SK-N-SH treated with all-trans-retinoic acid at 6 μM for 48 hours (cell line): Measurements from ENCODE around the gene DUSP2.

Source experiments
- ATAC-seq: fragments of 200-7000 bp; cut with Tn5 transposase; 3 replicates; pipeline ENCODE4 v1.9.1; 2020; ENCODE audit warnings: mild to moderate bottlenecking, moderate library complexity
- ARNTL ChIP-seq: fragments of 450-650 bp; formaldehyde crosslinking; IDR thresholded peaks from 2 replicates; pipeline ENCODE4 v1.5.0; 2020; ENCODE audit warnings: low read depth, mild to moderate bottlenecking, moderate library complexity, borderline replicate concordance
- BACH2 ChIP-seq: fragments of 250-450 bp; sonication (Bioruptor Pico); IDR thresholded peaks from 2 replicates; pipeline ENCODE4 v1.9.0; 2021; ENCODE audit warnings: mild to moderate bottlenecking, borderline replicate concordance
- CREB5 ChIP-seq: fragments of 250-450 bp; sonication (Bioruptor Pico); IDR thresholded peaks from 2 replicates; pipeline ENCODE4 v1.5.1; 2020; ENCODE audit warnings: low read depth, mild to moderate bottlenecking, moderate library complexity
- CSRNP3 ChIP-seq: fragments of 250-450 bp; sonication (Bioruptor Pico); IDR thresholded peaks from 2 replicates; pipeline ENCODE4 v1.5.1; 2021; ENCODE audit warnings: mild to moderate bottlenecking, moderate library complexity
- ESRRG ChIP-seq: fragments of 250-450 bp; sonication (Bioruptor Pico); IDR thresholded peaks from 2 replicates; pipeline ENCODE4 v1.6.1; 2021; ENCODE audit warnings: mild to moderate bottlenecking
- GLIS3 ChIP-seq: fragments of 250-450 bp; sonication (Bioruptor Pico); IDR thresholded peaks from 2 replicates; pipeline ENCODE4 v1.5.0; 2020; ENCODE audit warnings: mild to moderate bottlenecking, moderate library complexity
- ISL1 ChIP-seq: fragments of 250-450 bp; sonication (Bioruptor Pico); IDR thresholded peaks from 2 replicates; pipeline ENCODE4 v2.1.2; 2022; ENCODE audit warnings: mild to moderate bottlenecking, moderate library complexity
- OSR1 ChIP-seq: fragments of 250-450 bp; sonication (Bioruptor Pico); IDR thresholded peaks from 2 replicates; pipeline ENCODE4 v1.8.0; 2022; ENCODE audit warnings: moderate library complexity, mild to moderate bottlenecking, inconsistent platforms
- PPARA ChIP-seq: fragments of 250-450 bp; sonication (Bioruptor Pico); IDR thresholded peaks from 2 replicates; pipeline ENCODE4 v1.5.0; 2020; ENCODE audit warnings: mild to moderate bottlenecking, borderline replicate concordance
- SNAI2 ChIP-seq: fragments of 250-450 bp; sonication (Bioruptor Pico); IDR thresholded peaks from 2 replicates; pipeline ENCODE4 v1.5.0; 2020; ENCODE audit warnings: mild to moderate bottlenecking, moderate library complexity
- TCF4 ChIP-seq: fragments of 250-450 bp; sonication (Bioruptor Pico); IDR thresholded peaks from 2 replicates; pipeline ENCODE4 v1.8.0; 2021; ENCODE audit warnings: mild to moderate bottlenecking, moderate library complexity, borderline replicate concordance
- TOX ChIP-seq: fragments of 250-450 bp; sonication (Bioruptor Pico); IDR thresholded peaks from 2 replicates; pipeline ENCODE4 v1.8.0; 2021; ENCODE audit warnings: mild to moderate bottlenecking, moderate library complexity, borderline replicate concordance
- TSHZ2 ChIP-seq: fragments of 250-450 bp; sonication (Bioruptor Pico); IDR thresholded peaks from 2 replicates; pipeline ENCODE4 v1.5.0; 2020; ENCODE audit warnings: mild to moderate bottlenecking, moderate library complexity
- ZC3H10 ChIP-seq: fragments of 250-450 bp; sonication (Bioruptor Pico); IDR thresholded peaks from 2 replicates; pipeline ENCODE4 v1.5.1; 2021; ENCODE audit warnings: mild to moderate bottlenecking, moderate library complexity
- ZFP3 ChIP-seq: fragments of 250-450 bp; sonication (Bioruptor Pico); IDR thresholded peaks from 2 replicates; pipeline ENCODE4 v1.5.0; 2020; ENCODE audit warnings: mild to moderate bottlenecking, moderate library complexity
- ZFP30 ChIP-seq: fragments of 450-650 bp; formaldehyde crosslinking; IDR thresholded peaks from 2 replicates; pipeline ENCODE4 v1.5.0; 2022; ENCODE audit warnings: mild to moderate bottlenecking, moderate library complexity
- ZNF565 ChIP-seq: fragments of 450-650 bp; formaldehyde crosslinking; conservative IDR thresholded peaks from 2 replicates; pipeline ENCODE4 v1.5.0; 2020; ENCODE audit warnings: low read depth, mild to moderate bottlenecking, moderate library complexity
- ZNF70 ChIP-seq: fragments of 450-650 bp; formaldehyde crosslinking; IDR thresholded peaks from 2 replicates; pipeline ENCODE4 v1.5.0; 2020; ENCODE audit warnings: mild to moderate bottlenecking, moderate library complexity

Gene DUSP2

DNA sequence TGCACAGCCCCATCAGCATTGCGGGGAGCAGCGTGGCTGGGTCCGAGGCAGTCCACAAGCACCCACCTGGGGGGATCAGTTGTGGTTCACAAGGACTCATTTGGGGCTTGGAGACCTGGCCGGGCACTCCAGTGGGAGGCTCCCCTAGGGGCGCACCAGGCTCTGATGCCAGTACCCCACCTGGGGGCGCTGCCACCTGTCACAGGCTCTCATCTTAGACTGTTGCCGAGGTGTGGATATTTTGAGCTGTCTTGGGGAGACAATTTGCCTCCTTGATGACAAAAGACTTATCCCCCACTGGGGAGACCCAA lies 31.9 kb downstream of the DUSP2 start (continued):
- TF ChIP-seq CSRNP3 (CRISPR knock-in tag) (no peak), ESRRG (CRISPR knock-in tag) (no peak)

- no peak for ATAC-seq
- TF ChIP-seq CSRNP3 (CRISPR knock-in tag) (no peak), ZNF565 (CRISPR knock-in tag) (no peak), ZC3H10 (CRISPR knock-in tag) (no peak), BACH2 (CRISPR knock-in tag) (no peak), PPARA (no peak), CREB5 (CRISPR knock-in tag) (no peak), ZNF70 (CRISPR knock-in tag) (no peak), SNAI2 (no peak), ZFP30 (CRISPR knock-in tag) (no peak), TOX (CRISPR knock-in tag) (no peak), ARNTL (no peak), OSR1 (CRISPR knock-in tag) (no peak)
These were observed 32.5 kb downstream of the DUSP2 start for GRCh38 chr2:96112501-96113366.

DNA sequence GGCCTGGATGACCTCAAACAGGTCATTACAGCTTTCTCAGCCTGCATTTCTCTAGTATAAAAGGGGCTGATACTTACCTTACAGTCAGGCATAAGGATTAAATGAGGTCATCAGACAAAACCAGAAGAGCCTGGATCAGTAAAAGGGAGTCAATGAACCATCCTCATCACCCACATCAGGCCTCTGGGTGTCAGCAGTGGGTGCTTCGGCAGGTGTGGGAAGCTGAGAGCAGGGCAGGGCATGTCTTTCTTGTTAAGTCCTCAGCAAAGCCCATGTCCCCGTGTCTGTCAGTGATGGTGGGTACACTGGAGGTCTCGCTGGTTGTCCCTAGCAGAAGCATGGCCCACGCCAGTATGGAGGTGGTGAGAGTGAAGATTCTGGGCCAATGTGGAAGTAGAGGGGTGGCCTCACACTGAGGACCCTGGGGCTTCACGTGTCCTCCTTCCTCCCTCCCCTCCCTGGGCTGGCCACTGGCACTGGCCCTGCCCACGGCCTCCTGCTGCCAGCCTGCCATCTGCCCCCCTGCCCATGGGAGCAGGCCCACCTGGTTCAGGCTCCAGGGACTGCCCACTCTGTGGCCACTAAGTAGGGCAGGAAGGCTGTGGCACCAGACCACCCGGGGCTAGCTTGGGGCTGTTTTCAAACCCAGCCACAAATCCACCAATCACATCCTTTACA lies 33.3 kb downstream of the DUSP2 start:
- TF ChIP-seq TSHZ2 (CRISPR knock-in tag) (no peak), ZC3H10 (CRISPR knock-in tag) (no peak), BACH2 (CRISPR knock-in tag) (no peak), GLIS3 (CRISPR knock-in tag) (no peak), ISL1 (CRISPR knock-in tag) (no peak), SNAI2 (no peak), CSRNP3 (CRISPR knock-in tag) (no peak), CREB5 (CRISPR knock-in tag) (no peak), TCF4 (no peak), ZFP3 (CRISPR knock-in tag) (no peak)
- no peak for ATAC-seq
